HG02840 (cell line): Measurements from ENCODE around the gene NFIX.
"Not testable (repeated sequence)": the region's sequence is repeated elsewhere in the genome, so short reads cannot be mapped to it uniquely, and the experiment has no call there.

Source experiments
- ATAC-seq: cut with Tn5 transposase; IDR thresholded peaks from one replicate; pipeline ENCODE4 v1.9.1; 2021; ENCODE audit warnings: mild to moderate bottlenecking, moderate library complexity, moderate number of reproducible peaks; ENCODE audit not compliant: unreplicated experiment, low FRiP score

The NFIX gene

GRCh38 chr19:12994701-12995595, at the start of gene NFIX:
NFIX (plus strand) TSS chr19:12995475; CDS start chr19:12995838, 363 bp downstream.
- no peak for ATAC-seq

- ATAC-seq, result peak; percentile 89
Observed at GRCh38 chr19:12945479-12946091, 49.7 kb upstream of the NFIX start, which contains the start of gene RAD23A. RAD23A (plus strand) TSS chr19:12945862; CDS start chr19:12945949, 87 bp downstream.

GRCh38 chr19:12946092-12946721, 49.1 kb upstream of the NFIX start:
- ATAC-seq, result peak; percentile 23

- ATAC-seq, result no peak
Observed at GRCh38 chr19:12946731-12947496, 48.4 kb upstream of the NFIX start.

GRCh38 chr19:12947702-12948611, 47.3 kb upstream of the NFIX start:
- no peak for ATAC-seq

- ATAC-seq, result no peak
Observed at GRCh38 chr19:12948612-12949362, 46.5 kb upstream of the NFIX start.

- no peak for ATAC-seq
Observed at GRCh38 chr19:12949363-12950283, 45.7 kb upstream of the NFIX start.

GRCh38 chr19:12952050-12952449, 43.2 kb upstream of the NFIX start:
- not testable (repeated sequence) for ATAC-seq

- no peak for ATAC-seq
Observed at GRCh38 chr19:12952488-12953137, 42.7 kb upstream of the NFIX start.

GRCh38 chr19:12953138-12953798, 42.0 kb upstream of the NFIX start:
- no peak for ATAC-seq

- no peak for ATAC-seq
Observed at GRCh38 chr19:12953799-12954611, 41.3 kb upstream of the NFIX start.

GRCh38 chr19:12954612-12954962, 40.7 kb upstream of the NFIX start:
- ATAC-seq, result no peak

GRCh38 chr19:12955575-12955974, 39.7 kb upstream of the NFIX start:
- not testable (repeated sequence) for ATAC-seq

- no peak for ATAC-seq
Observed at GRCh38 chr19:12955996-12956395, 39.3 kb upstream of the NFIX start.

- no peak for ATAC-seq
Observed at GRCh38 chr19:12956446-12957388, 38.6 kb upstream of the NFIX start, which contains the start of gene GADD45GIP1. GADD45GIP1 (minus strand) TSS chr19:12957223; CDS start chr19:12957212, 11 bp downstream.
